GM18517 (cell line): ENCODE measurements around the gene PHLDB1.
"Not testable (repeated sequence)": the region's sequence is repeated elsewhere in the genome, so short reads cannot be mapped to it uniquely, and the experiment has no call there.

Experiments
- ATAC-seq: cut with Tn5 transposase; IDR thresholded peaks from one replicate; pipeline ENCODE4 v1.9.1; 2021; ENCODE audit warnings: mild to moderate bottlenecking, moderate library complexity; ENCODE audit not compliant: unreplicated experiment

PHLDB1 gene

GRCh38 chr11:118605116-118605867 lies 2.1 kb upstream of the PHLDB1 start:
- no peak for ATAC-seq

GRCh38 chr11:118606157-118606843 lies 1.1 kb upstream of the PHLDB1 start:
- no peak for ATAC-seq

- no peak for ATAC-seq
These were observed 579 bp upstream of the PHLDB1 start for GRCh38 chr11:118606844-118607228.

- no peak for ATAC-seq
These were observed 1.2 kb downstream of the PHLDB1 start for GRCh38 chr11:118608360-118609227.

- ATAC-seq = no peak
These were observed 2.2 kb downstream of the PHLDB1 start for GRCh38 chr11:118609380-118610224.

GRCh38 chr11:118610225-118610772 lies 2.9 kb downstream of the PHLDB1 start:
- ATAC-seq = no peak

- ATAC-seq = peak; percentile 46
These were observed 3.5 kb downstream of the PHLDB1 start for GRCh38 chr11:118610773-118611432.

- not testable (repeated sequence) for ATAC-seq
These were observed 4.0 kb downstream of the PHLDB1 start for GRCh38 chr11:118611433-118611795.

GRCh38 chr11:118612378-118612777 lies 5.0 kb downstream of the PHLDB1 start:
- ATAC-seq = no peak

GRCh38 chr11:118614511-118614910 lies 7.1 kb downstream of the PHLDB1 start:
- ATAC-seq = no peak

- ATAC-seq = no peak
These were observed 8.0 kb downstream of the PHLDB1 start for GRCh38 chr11:118615282-118615975.

GRCh38 chr11:118615976-118616371 lies 8.6 kb downstream of the PHLDB1 start:
- no peak for ATAC-seq

- ATAC-seq = no peak
These were observed 10.9 kb downstream of the PHLDB1 start for GRCh38 chr11:118618115-118618990.

- ATAC-seq = no peak
These were observed 11.6 kb downstream of the PHLDB1 start for GRCh38 chr11:118618991-118619375.

GRCh38 chr11:118619444-118620197 lies 12.2 kb downstream of the PHLDB1 start:
- no peak for ATAC-seq

- ATAC-seq = no peak
These were observed 13.2 kb downstream of the PHLDB1 start for GRCh38 chr11:118620529-118621070.

- no peak for ATAC-seq
These were observed 13.8 kb downstream of the PHLDB1 start for GRCh38 chr11:118621071-118621783.
